HFFc6 (cell line): ENCODE results near the gene MOK. TPM values are rescaled to one million over a fixed set of nuclear protein-coding genes. Genes with fewer than 3 reads are reported as not detected.
"Not testable (repeated sequence)": the region's sequence is repeated elsewhere in the genome, so short reads cannot be mapped to it uniquely, and the experiment has no call there.

ENCODE experiments used
- DNase-seq: peaks from one replicate; pipeline ENCODE4 v3.0.0-alpha.2; 2018
- H3K27ac Mint-ChIP-seq: 2 replicates; pipeline ENCODE4 v1.8.0; 2020; ENCODE audit warnings: mild to moderate bottlenecking, mixed read lengths
- H3K27me3 Mint-ChIP-seq: 2 replicates; pipeline ENCODE4 v1.8.0; 2021; ENCODE audit warnings: mild to moderate bottlenecking, moderate library complexity, mixed read lengths; ENCODE audit not compliant: insufficient read depth
- H3K36me3 Mint-ChIP-seq: 2 replicates; pipeline ENCODE4 v1.8.0; 2021; ENCODE audit warnings: low read depth, mixed read lengths
- H3K4me1 Mint-ChIP-seq: 2 replicates; pipeline ENCODE4 v1.8.0; 2020; ENCODE audit warnings: low read depth, mixed read lengths
- H3K4me3 Mint-ChIP-seq: 2 replicates; pipeline ENCODE4 v1.8.0; 2020; ENCODE audit warnings: mild to moderate bottlenecking, moderate library complexity, mixed read lengths
- H3K9me3 Mint-ChIP-seq: 2 replicates; pipeline ENCODE4 v1.8.0; 2020; ENCODE audit warnings: mild to moderate bottlenecking, mixed read lengths
- CTCF ChIP-seq: fragments of 200-600 bp; sonication (generic); IDR thresholded peaks from 2 replicates; pipeline ENCODE4 v1.5.0; 2021; ENCODE audit warnings: antibody characterized with exemption, mild to moderate bottlenecking
- total RNA-seq, 6 experiments: library from RNA; stranded (reverse); fragmentation: NEBNext Ultra II Directional; extraction: Animal tissue kit (Norgen Biotek cat#: 25700); gene quantifications; 2 replicates in 1 of 6; 3 replicates in 5 of 6; pipeline ENCODE4 v1.2.3, GENCODE V29; 2021

Gene MOK
- total RNA-seq, 6 experiments from 2014 or later, result 11.5 to 18.7 (median 14.8) TPM

- no peak for DNase-seq
- H3K9me3 Mint-ChIP-seq, result no peaks in the 10 kb centered on the region
- H3K27ac Mint-ChIP-seq, result no peak overlapping the region
- no peaks in the 10 kb centered on the region; the same call in 1 of the 2 replicates for H3K36me3 Mint-ChIP-seq
- H3K4me1 Mint-ChIP-seq, result peaks cover 7% of the 10 kb centered on the region; the same call in 1 of the 2 replicates
- TF ChIP-seq CTCF, result no peak
- no peak overlapping the region for H3K4me3 Mint-ChIP-seq
- H3K27me3 Mint-ChIP-seq, result no peaks in the 10 kb centered on the region; the same call in 1 of the 2 replicates
Observed at GRCh38 chr14:102241147-102241546, 63.8 kb downstream of the MOK start.

- not testable (repeated sequence) for H3K27ac Mint-ChIP-seq, H3K9me3 Mint-ChIP-seq, DNase-seq, H3K4me3 Mint-ChIP-seq, H3K4me1 Mint-ChIP-seq, H3K27me3 Mint-ChIP-seq, H3K36me3 Mint-ChIP-seq
Observed at GRCh38 chr14:102240481-102240880, 64.5 kb downstream of the MOK start.

- no peak overlapping the region for H3K4me3 Mint-ChIP-seq
- TF ChIP-seq CTCF, result no peak
- H3K9me3 Mint-ChIP-seq, result no peaks in the 10 kb centered on the region
- H3K36me3 Mint-ChIP-seq, result no peaks in the 10 kb centered on the region; the same call in 1 of the 2 replicates
- no peak overlapping the region for H3K27ac Mint-ChIP-seq
- no peaks in the 10 kb centered on the region; the same call in 1 of the 2 replicates for H3K27me3 Mint-ChIP-seq
- peaks cover 7% of the 10 kb centered on the region; the same call in 1 of the 2 replicates for H3K4me1 Mint-ChIP-seq
- no peak for DNase-seq
Observed at GRCh38 chr14:102239231-102239630, 65.7 kb downstream of the MOK start.

GRCh38 chr14:102238766-102239165 lies 66.2 kb downstream of the MOK start:
- Mint-ChIP-seq H3K9me3 (no peaks in the 10 kb centered on the region), H3K4me1 (peaks cover 7% of the 10 kb centered on the region; the same call in 1 of the 2 replicates), H3K4me3 (no peak overlapping the region), H3K27ac (no peak overlapping the region), H3K36me3 (no peaks in the 10 kb centered on the region; the same call in 1 of the 2 replicates), H3K27me3 (no peaks in the 10 kb centered on the region; the same call in 1 of the 2 replicates)
- TF ChIP-seq CTCF, result no peak
- DNase-seq, result no peak

- no peaks in the 10 kb centered on the region; the same call in 1 of the 2 replicates for H3K27me3 Mint-ChIP-seq
- no peak for DNase-seq
- no peaks in the 10 kb centered on the region for H3K9me3 Mint-ChIP-seq
- TF ChIP-seq CTCF, result no peak
- no peaks in the 10 kb centered on the region; the same call in 1 of the 2 replicates for H3K36me3 Mint-ChIP-seq
- H3K4me3 Mint-ChIP-seq, result no peak overlapping the region
- H3K4me1 Mint-ChIP-seq, result peaks cover 7% of the 10 kb centered on the region; the same call in 1 of the 2 replicates
- H3K27ac Mint-ChIP-seq, result no peak overlapping the region
Observed at GRCh38 chr14:102238131-102238530, 66.8 kb downstream of the MOK start.

- H3K4me1 Mint-ChIP-seq, result peaks cover 7% of the 10 kb centered on the region; the same call in 1 of the 2 replicates
- DNase-seq, result no peak
- no peak overlapping the region for H3K27ac Mint-ChIP-seq
- H3K27me3 Mint-ChIP-seq, result no peaks in the 10 kb centered on the region; the same call in 1 of the 2 replicates
- H3K4me3 Mint-ChIP-seq, result no peak overlapping the region
- no peaks in the 10 kb centered on the region; the same call in 1 of the 2 replicates for H3K36me3 Mint-ChIP-seq
- TF ChIP-seq CTCF, result no peak
- no peaks in the 10 kb centered on the region for H3K9me3 Mint-ChIP-seq
Observed at GRCh38 chr14:102236026-102236425, 68.9 kb downstream of the MOK start.
